Right lobe of liver (tissue), 4 donors: ENCODE measurements around the gene ZCCHC24.

ENCODE experiments used
- POLR2A ChIP-seq: fragments of 450-650 bp; IDR thresholded peaks from one replicate; pipeline ENCODE4 v1.6.1; 2017; ENCODE audit warnings: antibody characterized with exemption, mild to moderate bottlenecking
- TF ChIP-seq, protein P1 (sequence below), 4 donors: fragments of 200-600 bp in 3 of 4; fragments of 450-650 bp in 1 of 4; IDR thresholded peaks; one replicate each; pipeline versions ENCODE4 v1.5.1 to v1.8.0; 2016 to 2022; ENCODE audit warnings: antibody characterized with exemption in 4 of 4, mild to moderate bottlenecking in 2 of 4
- donor health status: DM: no; HTN: no; CAD: no.
- donor health status: DM: no; HTN: no; CAD: no.
- donor health status: DM: no; HTN: yes; CAD: no.

DNA sequence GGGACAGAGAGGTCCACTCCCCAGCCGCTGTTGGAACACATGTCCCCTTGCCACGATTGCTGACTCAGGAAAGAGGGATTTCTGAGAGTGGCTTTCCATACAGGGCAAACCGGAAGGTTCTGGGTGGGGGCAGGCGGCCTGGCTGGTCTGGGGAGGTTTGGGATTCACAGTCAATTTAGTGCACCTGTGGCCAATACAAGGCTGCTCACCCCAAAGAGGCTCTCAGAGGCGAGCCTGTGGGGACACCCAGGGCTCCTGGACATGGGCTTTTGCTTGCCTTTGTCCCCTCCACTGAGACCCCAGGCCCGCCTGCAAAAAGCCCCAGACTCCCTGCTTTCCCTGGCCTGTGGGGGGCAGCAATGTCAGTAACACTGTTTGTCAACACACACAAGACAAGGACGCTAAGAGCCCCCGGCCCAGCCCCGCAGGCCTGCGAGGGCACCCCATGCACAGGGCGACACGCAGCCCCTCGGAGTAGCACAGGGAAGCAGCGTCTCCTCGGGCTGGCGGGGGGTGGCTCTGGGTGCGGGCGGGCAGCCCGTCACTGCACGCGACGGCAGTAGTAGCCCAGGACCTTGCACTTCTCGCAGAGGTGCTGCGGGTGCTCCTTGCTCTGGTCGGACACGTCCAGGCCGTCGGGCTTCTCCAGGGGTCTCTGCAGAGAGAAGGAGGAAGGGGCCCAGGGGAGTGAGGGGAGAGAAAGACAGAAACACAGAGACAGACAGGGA is 59.5 kb downstream of the ZCCHC24 start:
- no peak for TF ChIP-seq POLR2A
- TF ChIP-seq, protein P1, sequence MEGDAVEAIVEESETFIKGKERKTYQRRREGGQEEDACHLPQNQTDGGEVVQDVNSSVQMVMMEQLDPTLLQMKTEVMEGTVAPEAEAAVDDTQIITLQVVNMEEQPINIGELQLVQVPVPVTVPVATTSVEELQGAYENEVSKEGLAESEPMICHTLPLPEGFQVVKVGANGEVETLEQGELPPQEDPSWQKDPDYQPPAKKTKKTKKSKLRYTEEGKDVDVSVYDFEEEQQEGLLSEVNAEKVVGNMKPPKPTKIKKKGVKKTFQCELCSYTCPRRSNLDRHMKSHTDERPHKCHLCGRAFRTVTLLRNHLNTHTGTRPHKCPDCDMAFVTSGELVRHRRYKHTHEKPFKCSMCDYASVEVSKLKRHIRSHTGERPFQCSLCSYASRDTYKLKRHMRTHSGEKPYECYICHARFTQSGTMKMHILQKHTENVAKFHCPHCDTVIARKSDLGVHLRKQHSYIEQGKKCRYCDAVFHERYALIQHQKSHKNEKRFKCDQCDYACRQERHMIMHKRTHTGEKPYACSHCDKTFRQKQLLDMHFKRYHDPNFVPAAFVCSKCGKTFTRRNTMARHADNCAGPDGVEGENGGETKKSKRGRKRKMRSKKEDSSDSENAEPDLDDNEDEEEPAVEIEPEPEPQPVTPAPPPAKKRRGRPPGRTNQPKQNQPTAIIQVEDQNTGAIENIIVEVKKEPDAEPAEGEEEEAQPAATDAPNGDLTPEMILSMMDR (IDR thresholded peaks at IDR 0.05) = peak in 1 of 4 donors; percentile 5
